Fibroblast of villous mesenchyme (primary cell): ENCODE measurements around the gene B9D2. TPM values are rescaled to one million over a fixed set of nuclear protein-coding genes. Genes with fewer than 3 reads are reported as not detected.
"Not testable (repeated sequence)": the region's sequence is repeated elsewhere in the genome, so short reads cannot be mapped to it uniquely, and the experiment has no call there.

Source experiments
- DNase-seq: peaks from one replicate; pipeline ENCODE4 v3.0.0-alpha.2; 2010; ENCODE audit warnings: low read depth
- H3K4me3 ChIP-seq: 2 replicates; pipeline ENCODE4 v1.5.1; 2011; ENCODE audit warnings: low read depth, mild to moderate bottlenecking, low read length
- total RNA-seq: library from RNA; depleted of rRNA; stranded (reverse); fragments of >200 nt; gene quantifications from 2 replicates; pipeline ENCODE4 v1.2.3, GENCODE V29; 2012
- TF ChIP-seq, protein P1 (sequence below): IDR thresholded peaks from 2 replicates; pipeline ENCODE4 v1.5.1; 2012; ENCODE audit warnings: low read depth, mild to moderate bottlenecking, low read length; ENCODE audit not compliant: insufficient read depth

B9D2 gene
- total RNA-seq, 1 donor: 3.5 TPM

DNA sequence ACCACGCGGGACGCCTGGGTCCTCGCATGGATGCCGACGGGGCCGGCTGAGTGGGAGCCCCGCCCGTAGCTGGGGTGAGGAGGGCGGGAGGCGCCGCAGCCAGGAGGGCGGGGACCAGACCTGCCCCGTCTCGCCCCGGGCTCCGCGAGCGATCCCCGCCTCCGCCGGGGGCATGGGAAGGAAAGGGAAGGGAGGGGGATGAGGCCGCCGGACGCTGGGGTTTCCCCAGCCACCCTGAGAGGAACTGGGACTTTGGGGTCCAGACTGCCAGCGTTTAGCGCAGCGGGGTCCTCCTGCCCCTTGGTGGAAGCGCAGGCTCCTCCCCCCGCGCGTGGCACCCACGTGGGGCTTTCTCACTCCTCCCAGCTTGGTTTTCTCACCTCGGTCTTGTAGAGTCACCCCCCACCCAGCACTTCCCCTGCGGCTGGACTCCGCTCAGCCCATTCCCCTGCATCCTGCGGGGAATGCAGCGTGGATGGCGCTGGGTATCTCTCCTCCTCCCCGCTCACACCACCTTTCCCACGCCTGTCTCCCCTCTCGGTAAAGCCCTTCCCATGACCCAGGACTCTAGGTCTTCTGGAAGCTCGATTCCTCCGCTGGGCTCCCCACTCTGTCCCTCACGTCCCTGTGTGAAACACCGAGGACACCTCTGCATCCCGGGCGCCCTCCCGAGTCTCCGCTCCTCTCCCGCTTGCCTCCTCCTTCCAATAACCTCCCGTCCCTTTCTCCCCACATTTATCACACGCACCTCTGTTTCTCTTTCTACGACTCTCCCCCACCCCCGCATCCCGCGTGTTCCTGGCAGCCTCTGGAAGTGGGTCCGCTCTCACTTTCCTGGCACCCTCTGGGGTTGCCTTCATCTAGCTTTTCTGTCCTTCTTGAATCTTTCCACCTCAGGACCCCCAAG lies 12.4 kb downstream of the B9D2 start:
- DNase-seq: peak; percentile 71
- TF ChIP-seq, protein P1, sequence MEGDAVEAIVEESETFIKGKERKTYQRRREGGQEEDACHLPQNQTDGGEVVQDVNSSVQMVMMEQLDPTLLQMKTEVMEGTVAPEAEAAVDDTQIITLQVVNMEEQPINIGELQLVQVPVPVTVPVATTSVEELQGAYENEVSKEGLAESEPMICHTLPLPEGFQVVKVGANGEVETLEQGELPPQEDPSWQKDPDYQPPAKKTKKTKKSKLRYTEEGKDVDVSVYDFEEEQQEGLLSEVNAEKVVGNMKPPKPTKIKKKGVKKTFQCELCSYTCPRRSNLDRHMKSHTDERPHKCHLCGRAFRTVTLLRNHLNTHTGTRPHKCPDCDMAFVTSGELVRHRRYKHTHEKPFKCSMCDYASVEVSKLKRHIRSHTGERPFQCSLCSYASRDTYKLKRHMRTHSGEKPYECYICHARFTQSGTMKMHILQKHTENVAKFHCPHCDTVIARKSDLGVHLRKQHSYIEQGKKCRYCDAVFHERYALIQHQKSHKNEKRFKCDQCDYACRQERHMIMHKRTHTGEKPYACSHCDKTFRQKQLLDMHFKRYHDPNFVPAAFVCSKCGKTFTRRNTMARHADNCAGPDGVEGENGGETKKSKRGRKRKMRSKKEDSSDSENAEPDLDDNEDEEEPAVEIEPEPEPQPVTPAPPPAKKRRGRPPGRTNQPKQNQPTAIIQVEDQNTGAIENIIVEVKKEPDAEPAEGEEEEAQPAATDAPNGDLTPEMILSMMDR: no peak

DNA sequence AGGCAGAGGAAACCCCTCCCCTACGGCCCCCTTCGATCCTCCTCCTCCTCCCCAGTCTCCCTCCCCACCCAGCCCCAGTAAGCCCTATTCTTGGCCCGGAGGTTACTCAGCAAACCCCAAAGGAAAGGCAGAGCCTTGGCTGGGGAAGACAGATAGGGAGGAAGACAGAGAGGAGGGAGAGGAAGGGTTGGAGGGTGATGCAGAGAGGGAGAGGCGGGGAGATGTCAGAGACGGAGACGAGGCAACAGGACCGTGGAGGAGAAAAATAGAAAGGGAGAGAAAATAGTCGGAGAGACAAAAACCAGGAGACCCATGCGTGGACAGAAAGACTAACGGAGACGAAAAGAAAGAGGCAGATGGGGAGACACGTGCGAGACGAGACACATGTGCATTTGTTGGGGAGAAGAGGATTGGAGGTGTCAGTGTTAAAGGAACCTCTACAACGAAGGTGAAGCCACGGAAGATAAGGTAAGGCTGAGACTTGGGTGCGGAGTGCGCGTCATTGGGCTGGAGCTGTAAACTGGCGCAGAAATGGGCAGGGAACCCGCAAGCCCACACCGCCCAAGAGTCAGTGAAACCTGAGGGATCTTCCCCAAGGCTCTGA lies 13.1 kb downstream of the B9D2 start:
- peak overlapping the region; percentile 98 for H3K4me3 ChIP-seq
- TF ChIP-seq, protein P1: no peak
- DNase-seq: no peak

More for the DNA sequence above, 12.4 kb downstream of the B9D2 start:
- H3K4me3 ChIP-seq: peak overlapping the region; percentile 98

DNA sequence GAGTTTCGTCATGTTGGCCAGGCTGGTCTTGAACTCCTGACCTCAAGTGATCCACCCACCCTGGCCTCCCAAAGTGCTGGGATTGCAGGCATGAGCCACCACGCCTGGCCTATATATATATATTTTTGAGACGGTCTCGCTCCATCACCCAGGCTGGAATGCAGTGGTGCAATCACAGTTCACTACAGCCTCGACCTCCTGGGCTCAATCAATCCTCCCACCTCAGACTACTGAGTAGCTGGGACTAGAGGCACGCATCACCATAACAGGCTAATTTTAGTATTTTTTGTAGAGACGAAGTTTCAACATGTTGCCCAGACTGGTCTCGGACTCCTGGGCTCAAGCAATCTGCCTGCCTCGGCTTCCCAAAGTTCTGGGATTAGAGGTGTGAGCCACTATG lies 17.0 kb downstream of the B9D2 start:
- H3K4me3 ChIP-seq, DNase-seq: not testable (repeated sequence)

DNA sequence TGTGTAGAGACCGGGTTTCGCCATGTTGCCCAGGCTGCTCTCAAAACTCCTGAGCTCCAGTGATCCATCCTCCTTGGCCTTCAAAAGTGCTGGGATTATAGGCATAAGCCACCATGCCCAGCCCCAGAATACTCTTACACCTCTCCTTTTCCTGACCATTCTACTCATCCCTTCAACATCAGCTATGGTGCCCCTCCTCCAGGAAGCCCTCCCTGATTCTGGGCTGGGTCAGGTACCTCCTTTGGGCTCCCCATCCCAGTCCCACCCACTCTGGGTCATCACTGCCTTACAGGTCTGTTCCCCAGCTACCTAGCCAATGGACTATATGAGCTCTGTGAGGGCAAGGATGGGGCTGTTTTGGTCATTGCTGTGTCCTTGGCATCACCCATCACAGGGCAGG lies 19.8 kb downstream of the B9D2 start:
- DNase-seq: no peak
- H3K4me3 ChIP-seq: no peak overlapping the region
- TF ChIP-seq, protein P1: no peak

DNA sequence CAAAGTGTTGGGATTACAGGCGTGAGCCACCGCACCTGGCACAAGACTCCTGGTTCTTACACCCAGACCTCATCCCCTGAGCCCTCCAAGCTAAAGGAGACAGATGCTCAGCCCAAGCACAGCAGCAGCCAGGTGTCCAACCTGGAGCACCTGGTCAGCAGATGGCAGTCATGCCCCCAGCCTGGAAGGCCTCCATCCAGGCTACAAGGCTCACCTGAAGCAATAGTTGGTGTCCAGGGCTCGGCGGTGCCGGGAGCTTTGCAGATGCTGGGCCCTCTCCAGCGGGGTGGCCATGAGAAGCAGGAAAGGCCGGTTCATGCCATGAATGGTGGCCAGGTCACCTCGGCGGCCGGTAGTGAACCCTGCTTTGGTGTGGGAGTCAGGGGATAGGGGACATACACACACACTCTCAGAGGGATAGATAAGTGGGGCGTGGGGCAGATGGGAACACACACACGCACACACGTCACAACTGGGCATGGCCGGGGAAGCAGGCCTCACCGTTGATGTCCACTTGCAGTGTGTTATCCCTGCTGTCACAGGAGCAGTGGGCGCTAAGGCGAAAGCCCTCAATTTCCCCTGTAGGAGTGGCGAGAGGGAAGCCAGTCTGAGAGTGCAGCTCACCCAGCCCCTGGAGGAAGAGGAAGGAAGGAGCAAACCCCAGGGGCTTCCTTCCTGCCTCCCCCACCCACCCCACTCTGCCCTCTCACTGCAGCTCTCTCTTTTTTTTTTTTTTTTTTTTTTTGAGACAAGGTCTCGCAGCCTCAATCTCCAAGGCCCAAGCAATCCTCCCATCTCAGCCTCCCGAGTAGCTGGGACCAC lies 22.1 kb downstream of the B9D2 start:
- no peak for DNase-seq
- no peak overlapping the region for H3K4me3 ChIP-seq
- TF ChIP-seq, protein P1: no peak

DNA sequence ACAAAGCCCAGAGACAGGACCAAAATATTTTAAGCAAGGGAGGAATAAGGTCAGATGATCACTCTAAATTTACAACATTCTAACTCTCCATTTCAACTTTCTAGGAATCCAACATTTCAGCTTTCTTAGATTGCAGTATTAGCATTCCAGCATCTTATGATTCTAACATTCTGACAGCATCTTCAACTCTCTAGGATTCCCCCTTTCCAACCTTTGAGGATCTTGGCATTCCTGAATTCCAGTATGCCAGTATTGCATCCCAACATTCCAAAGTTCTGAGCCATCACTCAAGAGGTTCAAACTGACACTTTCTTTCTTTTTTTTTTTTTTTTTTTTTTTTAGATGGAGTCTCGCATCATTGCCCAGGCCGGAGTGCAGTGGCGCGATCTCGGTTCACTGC lies 24.0 kb downstream of the B9D2 start:
- TF ChIP-seq, protein P1: no peak
- H3K4me3 ChIP-seq: no peak overlapping the region
- no peak for DNase-seq

DNA sequence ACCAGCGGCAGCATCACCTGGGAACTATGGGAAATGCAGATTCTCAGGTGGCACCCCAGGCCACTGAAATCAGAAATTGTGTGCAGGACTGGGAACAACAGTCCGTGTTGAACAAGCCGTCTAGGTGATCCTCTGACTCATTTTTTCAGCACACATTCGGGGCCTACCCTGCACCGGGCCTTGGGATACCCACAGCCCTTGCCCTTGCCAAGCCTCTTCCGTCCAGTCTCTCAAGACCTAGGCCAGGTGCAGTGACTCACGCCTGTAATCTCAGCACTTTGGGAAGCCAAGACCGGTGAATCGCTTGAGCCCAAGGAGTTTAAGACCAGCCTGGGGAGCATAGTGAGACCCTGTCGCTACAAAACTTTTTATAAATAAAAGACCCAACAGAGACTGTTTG lies 28.5 kb downstream of the B9D2 start:
- TF ChIP-seq, protein P1: no peak
- no peak for DNase-seq
- H3K4me3 ChIP-seq: no peak overlapping the region
